GM18867 (cell line): Measurements from ENCODE around the gene CFAP45.

ENCODE experiments used
- ATAC-seq: cut with Tn5 transposase; IDR thresholded peaks from one replicate; pipeline ENCODE4 v1.9.1; 2021; ENCODE audit warnings: mild to moderate bottlenecking, moderate library complexity; ENCODE audit not compliant: unreplicated experiment

CFAP45 gene

DNA sequence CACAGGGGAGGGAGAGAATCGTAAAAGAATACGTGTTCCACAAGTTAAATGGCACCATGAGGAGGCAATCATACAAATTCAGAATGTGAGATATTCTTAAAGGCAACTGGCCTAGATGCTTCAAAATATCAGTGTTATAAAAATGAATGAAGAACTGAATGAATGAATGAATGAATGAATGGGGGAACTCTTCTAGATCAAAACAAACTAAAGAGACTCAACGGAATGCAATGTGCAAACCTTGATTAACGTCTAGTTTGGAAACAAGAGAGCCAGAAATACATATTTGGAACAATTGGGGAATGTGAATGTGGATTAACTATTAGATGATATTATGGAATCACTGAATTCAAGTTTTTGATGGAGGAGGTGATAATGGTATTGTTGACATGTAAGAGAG lies 16.8 kb downstream of the CFAP45 start:
- no peak for ATAC-seq

DNA sequence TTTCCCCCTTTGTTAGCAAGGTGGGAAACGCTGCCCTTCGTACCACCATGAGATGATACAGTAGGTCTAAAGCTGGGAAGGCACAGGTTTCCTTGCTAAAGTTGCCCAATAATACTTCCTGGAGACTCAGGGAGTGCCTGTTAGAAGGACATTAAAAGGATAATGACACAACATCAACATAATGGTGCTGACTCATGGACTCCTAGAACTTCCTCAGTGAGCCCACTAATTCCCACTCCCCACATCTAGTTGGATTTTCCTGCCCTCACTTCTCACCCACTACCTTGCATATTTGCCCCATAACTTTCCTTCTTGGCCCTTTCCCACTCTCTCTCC lies 17.5 kb downstream of the CFAP45 start:
- ATAC-seq = no peak

DNA sequence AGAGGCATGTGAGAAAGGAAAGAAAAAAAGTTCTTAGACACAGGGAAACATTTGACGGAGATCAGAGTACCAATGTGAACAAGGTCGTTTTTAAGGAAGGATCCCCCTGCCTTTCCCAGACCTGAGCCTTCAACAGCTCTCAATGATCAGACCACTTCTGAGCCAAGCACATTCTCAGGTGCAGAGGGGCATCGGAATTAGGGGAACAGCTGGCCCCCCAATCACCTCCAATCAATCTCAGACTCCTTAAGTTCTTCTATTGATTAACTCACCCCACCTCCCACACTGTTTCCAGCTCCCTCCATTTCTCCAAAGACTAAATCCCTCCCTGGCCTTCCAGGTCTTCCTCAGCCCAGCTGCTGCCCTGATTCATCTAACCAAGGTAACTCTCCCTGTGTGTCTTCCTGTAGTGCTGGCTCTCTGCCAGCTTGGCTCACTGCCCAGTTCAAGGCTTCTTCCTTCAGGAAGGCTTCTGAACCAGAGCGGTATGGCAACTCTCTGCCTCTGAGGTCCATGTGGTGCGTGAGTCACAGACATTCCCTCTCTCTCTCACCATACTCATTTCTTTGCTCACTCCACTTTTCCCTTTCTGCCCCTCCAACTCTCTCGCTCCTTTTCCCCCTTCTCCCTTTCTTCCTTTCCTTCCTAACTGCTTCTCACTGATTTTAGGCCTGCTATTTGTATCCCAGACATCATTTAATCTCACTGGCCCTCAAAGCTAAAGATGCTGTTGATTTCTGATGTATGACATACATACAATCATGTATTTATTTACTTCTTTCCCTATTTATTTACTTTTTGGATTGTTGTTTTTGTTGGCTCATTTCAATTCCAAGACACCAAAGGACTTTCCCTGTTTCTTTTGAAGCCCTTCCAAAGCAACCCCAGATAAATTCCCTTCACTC lies 18.1 kb downstream of the CFAP45 start:
- ATAC-seq = no peak

DNA sequence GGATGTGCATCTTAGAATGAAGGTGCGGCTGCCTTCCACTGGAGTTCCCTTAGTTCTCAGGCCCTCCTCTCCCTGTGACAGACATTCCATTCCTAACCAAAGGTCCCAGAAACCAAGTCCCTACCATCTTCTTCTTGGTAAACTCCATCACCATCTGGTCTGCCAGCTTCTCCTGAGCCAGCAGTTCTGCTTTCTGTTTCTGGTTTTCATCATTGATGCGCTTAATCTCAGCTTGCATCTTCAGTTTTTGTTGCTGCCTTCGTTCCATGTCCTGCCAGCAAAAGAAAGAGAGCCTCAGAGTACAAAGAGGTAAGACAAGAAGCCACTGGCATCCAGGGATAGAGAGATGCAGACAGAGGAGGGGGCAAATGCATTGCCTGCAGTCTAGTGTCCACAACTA lies 19.5 kb downstream of the CFAP45 start:
- ATAC-seq = no peak

DNA sequence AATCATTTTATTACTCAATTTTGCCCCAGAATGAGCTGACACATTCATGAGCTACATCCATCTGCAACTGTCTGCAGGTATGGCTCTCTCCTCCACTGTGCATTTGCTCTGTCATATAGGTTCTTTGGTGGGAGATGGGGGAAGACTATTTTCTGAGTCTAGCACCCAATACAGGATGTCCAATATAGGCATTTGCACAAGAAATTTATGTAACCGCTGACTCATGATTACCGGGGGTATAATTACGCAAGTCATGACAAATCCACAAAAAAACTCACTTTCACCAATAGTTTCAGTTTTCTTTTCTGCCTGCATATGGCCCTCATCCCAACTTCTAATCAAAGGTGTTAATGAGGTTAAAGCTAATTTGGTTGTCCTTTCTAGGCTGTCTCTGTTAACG lies 20.0 kb downstream of the CFAP45 start:
- no peak for ATAC-seq

DNA sequence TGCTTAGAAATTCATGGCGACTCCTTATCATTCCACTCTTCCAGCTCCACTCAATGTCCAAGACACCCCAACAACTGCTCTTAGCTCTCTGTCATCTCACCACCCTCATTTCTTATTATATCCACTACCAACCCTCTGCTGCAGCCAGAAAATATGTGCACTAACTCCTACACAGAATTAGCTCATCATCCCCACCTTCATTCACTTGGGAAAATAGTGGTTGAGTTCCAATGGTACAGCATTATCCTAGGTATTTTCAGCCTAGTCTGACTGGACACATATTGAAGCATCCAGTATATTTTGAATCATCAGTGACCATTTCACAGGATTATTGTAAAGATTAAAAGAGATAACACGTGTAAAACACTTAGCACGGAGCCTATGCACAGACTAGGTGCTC lies 20.8 kb downstream of the CFAP45 start:
- no peak for ATAC-seq

DNA sequence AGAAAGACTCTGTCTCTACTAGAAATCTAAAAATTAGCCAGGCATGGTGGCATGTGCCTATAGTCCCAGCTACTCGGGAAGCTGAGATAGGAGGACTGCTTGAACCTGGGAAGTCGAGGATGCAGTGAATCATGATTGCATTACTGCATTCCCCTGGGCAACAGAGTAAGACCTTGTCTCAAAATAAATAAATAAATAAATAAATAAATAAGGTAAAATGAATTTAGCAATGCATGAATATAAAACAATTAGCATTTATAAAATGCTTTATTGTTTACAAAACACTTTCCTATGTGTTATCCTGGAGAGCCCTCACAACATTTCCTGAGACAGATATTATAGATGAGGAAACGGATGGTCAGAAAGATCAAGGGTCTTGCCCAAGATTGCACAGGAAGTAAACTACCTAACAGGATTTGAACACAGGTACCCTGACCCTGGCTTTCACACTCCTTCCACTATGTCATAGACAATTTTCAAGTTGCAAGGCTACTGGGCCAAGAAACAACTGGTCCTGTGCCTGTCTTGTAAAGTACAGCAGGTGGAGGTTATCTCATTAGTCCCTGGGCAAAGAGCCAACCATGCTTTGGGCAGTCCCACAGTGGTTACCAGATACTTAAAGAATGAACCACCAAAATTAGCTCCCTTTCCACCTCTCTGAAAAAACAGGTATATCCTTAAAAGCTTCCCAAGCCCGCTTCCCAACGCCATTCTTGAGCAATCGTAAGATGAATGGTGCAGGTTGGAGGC lies 22.1 kb downstream of the CFAP45 start:
- no peak for ATAC-seq

DNA sequence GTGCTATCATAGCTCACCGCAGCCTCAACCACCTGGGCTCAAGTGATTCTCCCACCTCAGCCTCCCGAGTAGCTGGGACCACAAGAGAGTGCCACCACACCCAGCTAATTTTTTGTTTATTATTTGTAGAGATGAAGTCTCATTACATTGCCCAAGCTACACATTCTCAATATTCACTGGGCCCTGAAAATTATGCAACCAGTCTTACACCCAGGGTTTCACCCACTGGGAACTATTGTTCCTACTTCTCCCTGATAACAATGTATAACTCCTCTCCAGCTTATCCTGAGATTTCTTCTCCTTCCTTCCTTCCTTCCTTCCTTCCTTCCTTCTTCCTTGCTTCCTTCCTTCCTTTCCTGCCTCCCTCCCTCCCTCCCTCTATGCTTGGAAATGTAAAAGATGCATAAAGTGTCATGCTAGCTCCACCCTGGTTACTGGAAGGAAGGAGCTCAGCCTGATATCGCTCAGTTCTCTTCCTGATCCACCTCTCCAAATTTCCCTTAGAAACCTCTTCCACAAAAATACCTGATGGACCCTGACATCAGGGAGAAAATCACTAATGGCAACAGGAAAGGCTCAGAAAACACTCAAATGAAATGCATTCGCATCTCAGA lies 26.3 kb downstream of the CFAP45 start:
- no peak for ATAC-seq

DNA sequence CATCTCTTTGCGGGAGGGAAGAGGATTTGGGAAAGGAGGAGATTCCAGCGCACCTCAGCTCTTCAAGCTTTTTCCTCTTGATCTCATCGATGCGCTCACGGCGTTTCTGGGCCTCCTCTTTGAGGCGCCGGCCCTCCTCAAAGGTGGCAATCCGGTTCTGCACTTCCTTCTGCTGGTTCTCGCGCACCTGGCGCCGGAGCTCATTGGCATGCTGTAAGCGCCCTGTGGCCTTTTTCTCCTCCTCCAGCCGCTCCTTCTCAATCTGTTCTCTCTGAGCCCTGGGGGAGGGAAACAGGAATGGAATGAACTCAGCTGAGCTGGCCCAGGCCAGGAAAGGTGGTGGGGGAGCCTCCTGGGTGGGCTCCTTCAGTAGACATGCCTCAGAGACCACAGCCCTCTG lies 27.1 kb downstream of the CFAP45 start:
- ATAC-seq = no peak

DNA sequence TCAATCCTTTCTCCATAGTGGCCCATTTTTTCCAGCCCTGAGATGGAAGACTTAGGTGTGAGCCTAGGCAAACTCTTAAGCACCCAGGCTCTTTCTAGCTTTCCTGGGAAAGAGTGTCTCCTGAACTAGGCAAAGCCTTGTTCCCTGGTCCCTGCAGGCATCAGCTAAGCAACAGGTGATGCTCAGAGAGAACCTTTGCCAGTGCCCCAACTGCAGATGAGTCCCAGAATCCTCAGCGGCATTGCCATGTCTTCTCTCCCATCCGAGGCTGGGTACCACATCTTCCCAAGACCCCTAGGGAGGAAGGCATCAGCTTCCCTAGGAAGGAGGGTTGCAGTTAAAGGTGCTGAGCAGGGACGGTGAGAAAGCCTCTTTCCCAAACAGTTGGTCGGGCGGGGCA lies 29.3 kb downstream of the CFAP45 start:
- ATAC-seq = no peak

DNA sequence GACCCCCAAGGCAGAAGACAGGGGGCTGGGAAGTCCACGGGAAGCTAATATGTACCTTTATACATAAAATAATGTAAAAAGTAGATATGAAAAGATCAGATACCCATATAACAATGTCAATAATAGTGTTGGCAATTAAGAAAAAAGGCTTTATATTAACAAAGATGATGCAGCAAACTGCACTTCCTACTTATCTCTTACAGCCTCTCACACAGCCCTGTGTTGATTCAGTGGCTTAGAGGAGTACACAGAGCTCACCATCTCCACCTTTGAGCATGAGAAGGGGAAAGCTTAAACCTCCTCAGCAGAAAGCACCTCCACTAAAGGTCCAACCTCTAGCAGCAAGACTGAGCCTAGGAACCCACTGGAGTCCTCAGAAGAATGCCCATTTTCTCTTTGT lies 30.4 kb downstream of the CFAP45 start:
- no peak for ATAC-seq

DNA sequence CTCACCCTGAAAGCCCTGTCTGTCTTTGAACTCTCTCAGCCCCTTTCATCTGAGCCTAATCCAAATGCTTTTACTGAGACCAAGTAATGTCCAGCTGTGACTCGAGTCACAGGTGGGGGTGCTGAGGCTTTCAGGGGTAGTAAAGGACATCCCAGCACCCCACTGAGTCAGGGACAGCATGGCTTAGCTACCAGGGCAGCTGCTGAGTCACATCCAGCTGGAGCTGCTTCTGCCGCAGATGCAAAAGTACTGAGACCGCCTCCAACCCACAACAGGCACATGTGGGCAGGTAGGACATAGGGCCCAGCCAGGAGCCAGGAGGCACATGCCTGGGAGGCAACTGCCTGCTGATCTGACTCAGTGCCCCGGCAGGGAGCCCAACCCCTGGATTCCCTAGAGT lies 30.8 kb downstream of the CFAP45 start:
- peak; percentile 48 for ATAC-seq

DNA sequence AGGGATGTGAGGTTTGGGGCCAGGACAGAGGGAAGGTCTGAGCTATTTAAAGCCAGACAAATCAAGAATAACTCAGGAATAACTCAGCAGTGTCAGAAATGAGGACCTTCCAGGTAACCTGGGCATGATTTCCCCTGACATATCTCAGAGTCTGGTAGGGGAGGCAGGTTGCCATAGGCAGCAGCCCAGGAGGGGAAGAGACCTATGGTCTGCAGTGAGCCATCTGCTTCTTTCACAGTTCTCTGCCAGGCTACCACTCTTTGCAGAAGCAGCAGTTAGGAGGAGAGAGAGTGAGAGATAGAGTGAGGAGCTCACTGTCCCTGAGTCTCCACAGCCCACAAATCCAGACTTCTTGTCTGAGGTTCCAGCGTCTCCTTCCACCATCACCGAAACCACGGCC lies 31.2 kb downstream of the CFAP45 start:
- ATAC-seq = no peak

DNA sequence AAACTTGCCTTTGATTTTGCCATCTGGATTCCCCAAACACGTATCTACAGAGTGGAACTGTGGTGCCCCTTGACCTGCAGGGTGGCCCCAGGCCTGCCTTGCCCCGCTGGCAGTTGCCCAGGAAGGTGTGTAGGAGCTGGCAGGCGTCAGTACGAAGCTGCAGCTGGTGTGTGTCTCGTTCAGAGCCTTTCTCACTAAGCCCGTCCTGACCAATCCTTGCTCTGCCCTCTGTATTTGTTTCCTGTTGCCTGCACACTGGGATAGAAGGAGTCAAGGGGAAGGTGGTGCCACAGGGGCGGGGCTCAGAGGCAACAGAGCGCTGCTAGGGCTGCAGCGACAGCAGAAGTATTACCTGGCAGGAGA lies 32.3 kb downstream of the CFAP45 start:
- no peak for ATAC-seq

DNA sequence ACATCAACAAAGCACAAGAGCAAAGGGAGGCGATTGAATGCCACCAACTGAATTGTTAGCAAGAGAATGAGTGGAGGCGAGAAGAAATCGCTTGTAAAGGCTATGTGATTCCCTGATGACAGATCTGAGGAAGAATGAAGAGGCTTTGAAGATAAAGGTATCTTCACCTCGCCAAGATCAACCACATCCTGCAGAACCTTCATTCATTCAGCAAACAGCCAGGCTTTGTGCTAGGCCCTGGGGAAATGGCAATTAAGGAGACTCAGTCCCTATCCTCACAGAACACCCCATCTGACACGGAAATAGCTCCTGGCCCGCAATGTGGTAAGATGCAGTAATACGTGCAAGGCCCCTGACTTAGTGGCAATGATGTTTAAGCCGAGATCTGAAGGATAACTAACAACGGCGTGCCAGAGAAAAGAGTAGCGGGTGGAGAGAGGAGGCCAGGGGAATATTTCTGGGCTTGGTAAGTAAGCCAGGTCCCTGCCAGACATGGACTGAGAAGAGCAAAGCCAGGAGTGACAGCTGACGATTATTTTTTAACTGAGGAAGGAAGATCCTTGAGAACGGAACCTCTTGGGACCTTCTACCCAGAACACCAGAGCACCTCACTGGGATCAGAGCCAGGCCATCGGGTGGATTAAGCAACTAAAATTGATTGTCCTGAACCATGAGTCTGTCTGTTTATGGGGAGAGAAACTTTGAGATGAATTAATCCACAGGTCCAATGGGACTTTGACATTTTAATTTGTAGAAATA lies 32.9 kb downstream of the CFAP45 start:
- ATAC-seq = no peak

DNA sequence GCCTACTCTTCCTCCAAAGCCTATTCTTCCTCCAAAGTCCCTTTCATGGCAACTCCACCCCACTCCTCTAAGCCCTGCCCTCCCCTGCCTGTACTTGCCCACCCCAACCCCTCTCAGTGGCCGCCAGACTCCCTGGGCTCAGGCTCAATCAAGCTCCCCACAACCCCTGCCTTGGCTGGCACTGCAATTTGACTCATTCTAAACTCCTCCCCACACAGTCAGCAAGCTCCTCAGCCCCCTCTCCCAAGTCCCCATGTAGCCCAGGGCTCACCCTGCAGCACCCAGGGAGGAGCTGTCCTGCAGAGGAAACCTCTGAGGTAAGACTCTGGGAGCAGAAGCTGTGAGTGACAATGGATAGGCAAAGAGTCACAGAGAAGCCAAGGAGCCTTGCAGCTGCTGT lies 33.9 kb downstream of the CFAP45 start:
- no peak for ATAC-seq

DNA sequence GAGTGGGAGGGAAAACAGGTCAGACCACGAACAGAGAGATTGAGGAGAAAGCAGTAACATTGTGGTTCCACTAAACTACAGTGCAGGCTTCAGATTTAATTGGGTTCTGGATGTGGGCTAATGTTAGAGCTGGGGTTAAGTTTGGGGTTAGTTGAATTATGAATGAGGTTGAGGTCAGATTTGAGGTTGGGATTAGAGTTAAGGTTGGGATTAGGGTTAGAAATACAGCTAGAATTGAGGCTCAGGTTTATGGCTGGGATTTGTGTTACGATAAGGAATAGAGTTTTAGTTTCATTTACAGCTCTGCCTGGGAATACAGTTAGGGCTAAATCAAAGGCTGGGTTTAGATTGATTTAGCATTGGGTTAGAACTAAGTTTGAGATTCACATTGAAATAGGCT lies 35.7 kb downstream of the CFAP45 start:
- ATAC-seq = no peak

DNA sequence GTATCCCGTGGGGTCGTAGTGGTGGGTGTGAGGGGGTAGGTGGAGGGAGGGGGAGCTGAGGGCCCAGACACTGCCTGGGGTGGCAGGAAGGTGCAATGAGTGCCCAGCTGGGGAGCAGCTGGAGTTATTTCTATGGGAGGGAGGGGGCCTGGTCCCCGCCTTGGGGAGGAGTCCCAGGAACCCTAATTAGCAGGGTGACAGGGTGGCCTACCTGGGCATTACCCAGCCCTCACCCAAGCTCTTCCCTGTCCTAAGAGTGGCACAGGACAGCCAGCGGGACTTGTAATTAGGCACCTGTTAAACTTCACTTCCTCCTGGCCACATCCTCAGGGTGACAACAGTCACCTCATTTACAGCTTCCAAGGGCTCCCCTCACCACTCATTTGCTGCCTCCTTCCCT lies 37.4 kb downstream of the CFAP45 start, which contains the start of gene VSIG8:
VSIG8 (minus strand) TSS at position 101 of the 400 bp plus-strand sequence. CDS start 136 bp downstream, outside the sequence.
- no peak for ATAC-seq

DNA sequence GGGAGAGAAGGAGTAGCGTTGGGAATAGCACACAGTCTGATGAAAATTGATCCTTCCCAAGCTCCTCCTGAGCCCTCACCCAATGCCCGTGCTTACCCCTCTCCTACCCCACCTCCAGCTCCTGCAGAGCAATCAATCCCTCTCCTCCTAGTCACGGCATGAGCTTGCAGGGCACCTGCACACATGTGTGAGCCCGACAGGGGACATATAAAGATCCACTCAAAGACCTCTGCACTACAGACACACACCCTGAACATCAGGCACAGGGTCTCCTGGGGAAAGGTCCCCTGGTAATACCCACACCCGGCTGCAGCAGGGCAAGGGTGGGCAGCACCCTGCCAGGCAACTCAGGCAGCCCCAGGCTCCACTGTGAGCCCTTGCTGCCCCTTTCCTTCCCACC lies 37.9 kb downstream of the CFAP45 start:
- no peak for ATAC-seq

DNA sequence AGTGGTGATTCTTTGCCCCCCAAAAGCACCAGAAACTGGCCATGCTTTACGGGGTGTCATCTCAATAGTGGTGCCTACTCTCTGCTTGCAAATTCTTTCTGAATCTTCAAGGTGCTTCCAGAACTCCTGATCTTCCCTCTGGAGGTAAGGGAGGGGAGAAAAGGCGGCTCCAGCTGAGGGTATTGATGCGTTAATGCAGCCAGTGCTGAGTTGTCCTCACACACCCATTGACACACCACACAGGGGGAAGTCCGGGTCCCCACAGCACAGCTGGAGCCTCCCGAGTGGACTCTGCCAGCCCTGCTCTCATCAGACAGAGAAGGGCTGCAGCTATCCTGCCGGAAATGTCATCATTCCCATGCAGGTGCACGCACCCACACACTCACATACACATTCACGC lies 38.7 kb downstream of the CFAP45 start:
- no peak for ATAC-seq

DNA sequence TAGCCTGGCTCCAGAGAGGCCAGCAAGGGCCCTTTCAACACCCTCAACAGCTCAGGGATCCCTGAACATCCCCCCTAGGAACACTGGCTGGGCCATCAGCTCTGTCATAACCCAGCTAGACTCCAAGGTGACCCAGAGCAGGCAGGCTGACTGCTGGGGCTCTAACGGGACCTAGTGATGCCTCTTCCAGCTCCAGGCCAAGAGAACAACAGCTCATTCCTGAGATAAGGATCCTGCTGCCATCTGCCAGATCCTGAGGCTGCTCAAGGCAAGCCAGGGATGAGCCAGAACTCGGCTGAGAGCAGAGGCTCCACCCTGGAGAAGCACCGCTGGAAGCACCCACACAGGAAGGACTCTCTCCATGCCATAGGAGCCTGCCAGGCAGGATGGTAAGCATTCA lies 39.5 kb downstream of the CFAP45 start:
- ATAC-seq = no peak
